CD4-positive, alpha-beta memory T cell (primary cell): ENCODE data around the gene EFNA5. TPM values are rescaled to one million over a fixed set of nuclear protein-coding genes. Genes with fewer than 3 reads are reported as not detected.

Experiments used
- CTCF ChIA-PET: fragments of 350-600 bp; sonication (Branson Sonifier 250); formaldehyde crosslinking; loops from one replicate; lab custom pipeline; 2021; ENCODE audit warnings: inconsistent platforms; ENCODE audit not compliant: partially characterized antibody; lab: Charles Lee
- POLR2A ChIA-PET: fragments of 350-600 bp; sonication (Branson Sonifier 250); formaldehyde crosslinking; loops from one replicate; lab custom pipeline; 2021; ENCODE audit not compliant: partially characterized antibody; lab: Charles Lee
- DNase-seq, 5 donors: peaks; one replicate each; pipeline versions ENCODE4 v3.0.0 to v3.0.0-alpha.2; 2020 to 2022; ENCODE audit warnings: mixed read lengths in 1 of 5
- H3K27ac ChIP-seq: one replicate; pipeline ENCODE4 v1.7.0; 2013; ENCODE audit warnings: low read depth, low read length
- H3K27me3 ChIP-seq: 2 replicates; pipeline ENCODE4 v1.7.0; 2013; ENCODE audit warnings: mild to moderate bottlenecking, low read length, moderate library complexity; ENCODE audit not compliant: insufficient read depth
- H3K36me3 ChIP-seq: 2 replicates; pipeline ENCODE4 v1.7.0; 2013; ENCODE audit warnings: mild to moderate bottlenecking, low read length, moderate library complexity; ENCODE audit not compliant: insufficient read depth
- H3K4me1 ChIP-seq: 2 replicates; pipeline ENCODE4 v1.7.0; 2013; ENCODE audit warnings: mild to moderate bottlenecking, low read length, moderate library complexity; ENCODE audit not compliant: insufficient read depth
- H3K4me3 ChIP-seq, 2 donors: one replicate each; pipeline ENCODE4 v1.7.0; 2013; ENCODE audit warnings: low read length in 2 of 2, mild to moderate bottlenecking in 1 of 2
- H3K9me3 ChIP-seq, 2 donors: one replicate each; pipeline ENCODE4 v1.7.0; 2013; ENCODE audit warnings: low read length in 2 of 2, control low read depth in 1 of 2; ENCODE audit not compliant: control insufficient read depth in 1 of 2
- H3K27ac Mint-ChIP-seq, 7 donors: one replicate each; pipeline ENCODE4 v1.8.0; 2020 to 2021; ENCODE audit warnings: mixed read lengths in 7 of 7, mild to moderate bottlenecking in 6 of 7, inconsistent platforms in 3 of 7, moderate library complexity in 3 of 7
- H3K27me3 Mint-ChIP-seq, 2 donors: one replicate each; pipeline ENCODE4 v1.8.0; 2020 to 2021; ENCODE audit warnings: mixed read lengths in 2 of 2
- H3K36me3 Mint-ChIP-seq, 2 donors: one replicate each; pipeline ENCODE4 v1.8.0; 2020 to 2021; ENCODE audit warnings: mixed read lengths in 2 of 2, inconsistent platforms in 1 of 2, mild to moderate bottlenecking in 1 of 2
- H3K4me1 Mint-ChIP-seq, 4 donors: one replicate each; pipeline ENCODE4 v1.8.0; 2020 to 2021; ENCODE audit warnings: mixed read lengths in 4 of 4, mild to moderate bottlenecking in 1 of 4
- H3K4me3 Mint-ChIP-seq, 8 donors: one replicate each; pipeline ENCODE4 v1.8.0; 2020 to 2021; ENCODE audit warnings: mixed read lengths in 8 of 8, mild to moderate bottlenecking in 7 of 8, moderate library complexity in 6 of 8, inconsistent platforms in 3 of 8
- H3K9me3 Mint-ChIP-seq, 8 donors: one replicate each; pipeline ENCODE4 v1.8.0; 2020 to 2021; ENCODE audit warnings: mixed read lengths in 8 of 8, mild to moderate bottlenecking in 5 of 8, inconsistent platforms in 3 of 8, moderate library complexity in 1 of 8
- intact Hi-C: fragments of 100-400 bp; cut with micrococcal nuclease; formaldehyde crosslinking; loops from one replicate; pipeline ENCODE4 v1.15.1; 2023
- polyA plus RNA-seq, 2 donors: library from polyadenylated mRNA; unstranded; fragments of 300-500 nt; fragmentation: Illumina TruSeq; gene quantifications; one replicate each; pipeline ENCODE4 v1.2.3, GENCODE V29; 2021
- total RNA-seq, 2 experiments: library from RNA; stranded (reverse); gene quantifications; one replicate each; pipeline ENCODE4 v1.2.3, GENCODE V29; 2021

EFNA5 gene
- total and polyA plus RNA-seq, 4 experiments from 2014 or later = not detected

GRCh38 chr5:107538805-107539445, 131.8 kb downstream of the EFNA5 start:
- Mint-ChIP-seq H3K27ac (no peak overlapping the region), H3K36me3 (no peaks in the 10 kb centered on the region), H3K4me3 (peak overlapping the region in 1 of 8 donors; percentile 1), H3K27me3 (peaks cover 0 to 1% of the 10 kb centered on the region in 2 donors), H3K9me3 (no peaks in the 10 kb centered on the region), H3K4me1 (peaks cover 5 to 12% (median 9%) of the 10 kb centered on the region in 4 donors)
- H3K4me3 ChIP-seq = no peak overlapping the region
- H3K27me3 ChIP-seq = no peaks in the 10 kb centered on the region
- H3K27ac ChIP-seq = no peak overlapping the region
- ChIA-PET POLR2A (no interaction called here), CTCF (interaction anchor here (1.9 kb wide), 1 partner anchor 33 kb away, joined by 7 read pairs; no protein-coding TSS in a partner anchor)
- H3K36me3 ChIP-seq = no peaks in the 10 kb centered on the region
- intact Hi-C loops = no loop called here
- peaks cover 4% of the 10 kb centered on the region for H3K4me1 ChIP-seq
- no peak for DNase-seq
- no peaks in the 10 kb centered on the region for H3K9me3 ChIP-seq

DNA sequence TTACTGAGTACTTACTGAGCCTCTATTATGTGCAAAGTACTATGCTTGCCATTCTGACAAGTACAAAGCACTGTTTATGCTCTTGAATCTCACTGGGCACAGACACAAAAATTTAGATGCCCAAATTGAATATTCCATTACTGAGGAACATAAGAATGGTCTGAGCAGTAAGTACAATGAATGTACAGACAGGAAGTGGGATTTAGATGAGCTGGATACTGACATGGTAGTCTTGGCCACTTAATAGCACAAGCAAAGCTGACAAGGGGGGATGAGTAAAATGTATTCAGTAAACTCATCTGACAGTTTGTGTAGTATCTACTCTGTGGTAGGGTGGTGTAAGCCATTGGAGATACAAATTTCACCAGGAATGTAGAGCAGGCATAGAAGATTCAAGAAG, 132.4 kb downstream of the EFNA5 start:
- no peaks in the 10 kb centered on the region for H3K9me3 ChIP-seq
- Mint-ChIP-seq H3K4me3 (peak overlapping the region in 1 of 8 donors; percentile 1), H3K4me1 (peaks cover 5 to 12% (median 9%) of the 10 kb centered on the region in 4 donors), H3K27me3 (peaks cover 0 to 1% of the 10 kb centered on the region in 2 donors), H3K9me3 (no peaks in the 10 kb centered on the region), H3K36me3 (no peaks in the 10 kb centered on the region), H3K27ac (no peak overlapping the region)
- H3K27me3 ChIP-seq = no peaks in the 10 kb centered on the region
- peaks cover 4% of the 10 kb centered on the region for H3K4me1 ChIP-seq
- DNase-seq = no peak
- intact Hi-C loops = no loop called here
- no peak overlapping the region for H3K27ac ChIP-seq
- CTCF ChIA-PET = no interaction called here
- no peak overlapping the region for H3K4me3 ChIP-seq
- H3K36me3 ChIP-seq = no peaks in the 10 kb centered on the region
- POLR2A ChIA-PET = no interaction called here

DNA sequence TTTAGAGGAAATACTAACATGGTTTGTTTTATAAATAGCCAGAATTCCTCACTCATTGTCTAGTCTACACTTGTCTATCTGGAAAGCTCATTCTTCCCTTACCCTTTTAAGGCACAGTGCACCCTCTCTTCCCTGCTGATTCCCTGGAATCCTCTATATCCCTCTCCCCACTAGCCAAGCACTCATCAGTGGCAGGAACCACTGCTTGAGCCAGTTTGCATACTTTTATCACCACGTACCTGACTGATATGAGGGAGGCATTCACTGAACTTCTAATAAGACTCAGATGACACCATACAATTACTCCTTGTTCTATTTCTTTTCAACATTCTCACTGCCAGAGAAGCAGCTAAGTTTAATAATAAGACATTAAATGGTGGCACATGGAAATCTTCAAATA, 134.9 kb downstream of the EFNA5 start:
- H3K36me3 Mint-ChIP-seq = no peaks in the 10 kb centered on the region
- Histone ChIP-seq H3K9me3 (no peaks in the 10 kb centered on the region), H3K36me3 (no peaks in the 10 kb centered on the region), H3K4me3 (no peak overlapping the region), H3K27ac (no peak overlapping the region), H3K4me1 (peaks cover 4% of the 10 kb centered on the region), H3K27me3 (no peaks in the 10 kb centered on the region)
- peaks cover 5 to 12% (median 9%) of the 10 kb centered on the region in 4 donors for H3K4me1 Mint-ChIP-seq
- H3K27me3 Mint-ChIP-seq = peaks cover 0 to 1% of the 10 kb centered on the region in 2 donors
- H3K9me3 Mint-ChIP-seq = no peaks in the 10 kb centered on the region
- no peak overlapping the region for H3K27ac Mint-ChIP-seq
- CTCF ChIA-PET = interaction anchor here (2.0 kb wide), 1 partner anchor 37 kb away, joined by 6 read pairs; no protein-coding TSS in a partner anchor
- peak overlapping the region in 1 of 8 donors; percentile 1 for H3K4me3 Mint-ChIP-seq
- POLR2A ChIA-PET = no interaction called here
- no peak for DNase-seq
- intact Hi-C loops = no loop called here

DNA sequence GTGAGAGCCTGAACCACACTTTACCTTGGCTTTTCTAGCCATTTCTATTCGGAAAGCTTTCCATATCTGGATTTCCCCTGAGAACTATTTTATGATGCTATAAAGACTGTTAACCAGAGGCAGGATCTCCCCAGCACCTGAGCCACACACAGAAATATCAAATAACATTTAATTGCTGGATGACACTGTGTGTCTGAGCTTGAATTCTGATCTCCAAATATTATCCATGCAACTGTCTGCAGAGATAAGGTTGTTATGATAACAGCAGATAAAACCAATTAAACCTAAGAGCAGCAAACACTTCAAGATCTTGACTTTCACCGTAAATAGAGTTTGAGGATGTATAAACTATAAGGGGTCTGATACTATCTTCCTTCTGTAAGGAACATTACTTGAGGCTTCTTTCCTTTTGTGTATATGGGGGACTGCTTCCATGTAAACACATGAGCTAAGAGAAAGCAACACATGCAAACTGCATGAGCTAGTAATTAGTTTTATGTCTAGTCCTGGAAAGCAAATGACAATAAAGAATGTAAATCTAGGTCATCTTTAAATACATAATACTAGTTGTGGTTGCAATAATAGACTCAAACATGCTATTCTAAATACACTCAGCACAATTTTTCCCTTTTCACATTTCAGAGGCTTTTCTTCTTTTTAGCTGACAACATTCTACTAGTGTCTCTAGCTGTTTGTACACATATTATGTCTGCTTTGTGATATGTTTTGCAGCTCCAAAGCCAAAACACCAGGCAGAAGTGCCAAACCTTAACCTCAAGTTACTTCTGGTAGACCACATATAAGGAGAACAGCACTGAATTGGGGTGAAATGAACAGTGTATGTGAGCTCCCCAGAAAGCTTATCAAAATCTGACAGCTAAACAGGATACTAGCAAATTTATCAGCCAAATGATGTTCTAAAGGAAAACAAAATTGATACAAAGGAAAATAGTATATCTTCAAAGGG, 136.5 kb downstream of the EFNA5 start:
- Mint-ChIP-seq H3K4me1 (peaks cover 5 to 12% (median 8%) of the 10 kb centered on the region in 4 donors), H3K27me3 (peaks cover 2% of the 10 kb centered on the region in 2 donors), H3K36me3 (no peaks in the 10 kb centered on the region), H3K9me3 (no peaks in the 10 kb centered on the region), H3K27ac (peak overlapping the region in 1 of 7 donors; percentile 26), H3K4me3 (no peak overlapping the region)
- Histone ChIP-seq H3K4me3 (no peak overlapping the region), H3K27ac (no peak overlapping the region), H3K36me3 (no peaks in the 10 kb centered on the region), H3K27me3 (no peaks in the 10 kb centered on the region), H3K9me3 (no peaks in the 10 kb centered on the region), H3K4me1 (peaks cover 4% of the 10 kb centered on the region)
- intact Hi-C loops = no loop called here
- DNase-seq = no peak
- CTCF ChIA-PET = interaction anchor here (1.3 to 2.0 kb wide), 2 partner anchors 37 to 38 kb away, joined by 4 to 6 read pairs; no protein-coding TSS in a partner anchor
- POLR2A ChIA-PET = no interaction called here

DNA sequence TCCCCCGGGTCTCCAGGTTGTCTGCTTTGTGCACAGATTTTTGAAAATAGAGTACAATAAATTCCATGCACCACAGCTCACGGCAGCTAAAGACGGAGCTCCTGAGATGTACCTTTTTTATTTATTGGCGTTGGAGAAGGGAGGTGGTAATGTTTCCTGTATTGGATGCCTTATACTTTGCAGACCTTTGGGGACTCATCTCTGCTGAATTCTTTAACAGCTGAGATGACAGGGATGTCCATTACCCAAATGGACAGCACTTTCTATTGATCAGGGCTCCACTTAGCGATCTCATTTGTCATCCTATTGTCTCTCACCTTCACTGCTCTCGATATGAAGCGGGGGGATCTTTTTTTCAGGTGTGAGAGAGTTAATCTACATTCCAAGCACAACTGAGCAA, 137.8 kb downstream of the EFNA5 start:
- CTCF ChIA-PET = no interaction called here
- H3K27ac Mint-ChIP-seq = no peak overlapping the region
- H3K27me3 Mint-ChIP-seq = peaks cover 2 to 4% of the 10 kb centered on the region in 2 donors

GRCh38 chr5:107532169-107532878, 138.4 kb downstream of the EFNA5 start:
- intact Hi-C loops = no loop called here
- Mint-ChIP-seq H3K27ac (peak overlapping the region in 1 of 7 donors; percentile 55), H3K36me3 (no peaks in the 10 kb centered on the region), H3K4me1 (no peaks in the 10 kb centered on the region), H3K9me3 (no peaks in the 10 kb centered on the region), H3K4me3 (no peak overlapping the region), H3K27me3 (peaks cover 2 to 5% of the 10 kb centered on the region in 2 donors)
- Histone ChIP-seq H3K27ac (no peak overlapping the region), H3K4me1 (no peaks in the 10 kb centered on the region), H3K36me3 (no peaks in the 10 kb centered on the region), H3K4me3 (no peak overlapping the region), H3K9me3 (no peaks in the 10 kb centered on the region), H3K27me3 (no peaks in the 10 kb centered on the region)
- DNase-seq = no peak
- ChIA-PET POLR2A (no interaction called here), CTCF (no interaction called here)

More for the DNA sequence above, 137.8 kb downstream of the EFNA5 start:
- Histone ChIP-seq H3K4me3 (no peak overlapping the region), H3K27me3 (no peaks in the 10 kb centered on the region), H3K9me3 (no peaks in the 10 kb centered on the region), H3K36me3 (no peaks in the 10 kb centered on the region), H3K27ac (no peak overlapping the region), H3K4me1 (no peaks in the 10 kb centered on the region)
- no peak for DNase-seq
- intact Hi-C loops = no loop called here
- POLR2A ChIA-PET = no interaction called here
- H3K4me1 Mint-ChIP-seq = peaks cover 0 to 3% (median 0%) of the 10 kb centered on the region in 4 donors
- no peaks in the 10 kb centered on the region for H3K9me3 Mint-ChIP-seq
- no peak overlapping the region for H3K4me3 Mint-ChIP-seq
- no peaks in the 10 kb centered on the region for H3K36me3 Mint-ChIP-seq
